Prostate gland (tissue), 2 donors: ENCODE results near the gene DTYMK. TPM values are rescaled to one million over a fixed set of nuclear protein-coding genes. Genes with fewer than 3 reads are reported as not detected.

Source experiments
- DNase-seq: peaks from one replicate; pipeline ENCODE4 v3.0.0-alpha.2; 2019; ENCODE audit warnings: low spot score
- H3K27ac ChIP-seq, 2 donors: fragments of 200-600 bp; sonication (generic); 2 replicates each; pipeline ENCODE4 v1.5.1; 2017 to 2019
- H3K27me3 ChIP-seq: fragments of 200-600 bp; sonication (generic); replicated peaks from 2 replicates; pipeline ENCODE4 v1.5.1; 2019; ENCODE audit not compliant: insufficient read depth
- H3K36me3 ChIP-seq, 2 donors: fragments of 200-600 bp; sonication (generic); 1 replicate in 1 of 2; 2 replicates in 1 of 2; pipeline versions ENCODE4 v1.5.1 to v1.8.1; 2017 to 2019
- H3K4me1 ChIP-seq: fragments of 200-600 bp; sonication (generic); replicated peaks from 2 replicates; pipeline ENCODE4 v1.5.1; 2019
- H3K4me3 ChIP-seq, 2 donors: fragments of 200-600 bp; sonication (generic); 2 replicates each; pipeline ENCODE4 v1.5.1; 2017 to 2019
- H3K9me3 ChIP-seq: fragments of 200-600 bp; sonication (generic); 2 replicates; pipeline ENCODE4 v1.5.1; 2017
- POLR2A ChIP-seq: fragments of 450-650 bp; IDR thresholded peaks from one replicate; pipeline ENCODE4 v1.6.1; 2016; ENCODE audit warnings: antibody characterized with exemption, mild to moderate bottlenecking
- POLR2AphosphoS5 ChIP-seq: sonication (generic); formaldehyde crosslinking; IDR thresholded peaks from one replicate; pipeline ENCODE4 v1.6.1; 2017; ENCODE audit warnings: antibody characterized with exemption
- WGBS: methylation state at CpG from one replicate; pipeline ENCODE4 v1.1.5; 2018; 5-methylcytosine and 5-hydroxymethylcytosine counted together
- intact Hi-C: fragments of 100-400 bp; cut with DNase I; formaldehyde crosslinking; loops from one replicate; pipeline ENCODE4 v1.14.2; 2022
- total RNA-seq, 2 donors: library from RNA; depleted of rRNA; stranded (reverse); fragments of >200 nt; gene quantifications; one replicate each; pipeline ENCODE4 v1.1.0, GENCODE V29; 2016
- TF ChIP-seq, protein P1 (sequence below), 4 experiments: fragments of 200-600 bp in 2 of 4; fragments of 450-650 bp in 2 of 4; sonication (generic) in 2 of 4; IDR thresholded peaks; 1 replicate in 3 of 4; 2 replicates in 1 of 4; pipeline ENCODE4 v1.5.1; 2016 to 2019; ENCODE audit warnings: antibody characterized with exemption in 4 of 4, mild to moderate bottlenecking in 2 of 4, moderate library complexity in 2 of 4

DTYMK gene
- total RNA-seq, 2 donors from 2014 or later, result 26.0 to 35.8 TPM

GRCh38 chr2:241632478-241633325, 53.9 kb downstream of the DTYMK start:
- TF ChIP-seq, protein P1, sequence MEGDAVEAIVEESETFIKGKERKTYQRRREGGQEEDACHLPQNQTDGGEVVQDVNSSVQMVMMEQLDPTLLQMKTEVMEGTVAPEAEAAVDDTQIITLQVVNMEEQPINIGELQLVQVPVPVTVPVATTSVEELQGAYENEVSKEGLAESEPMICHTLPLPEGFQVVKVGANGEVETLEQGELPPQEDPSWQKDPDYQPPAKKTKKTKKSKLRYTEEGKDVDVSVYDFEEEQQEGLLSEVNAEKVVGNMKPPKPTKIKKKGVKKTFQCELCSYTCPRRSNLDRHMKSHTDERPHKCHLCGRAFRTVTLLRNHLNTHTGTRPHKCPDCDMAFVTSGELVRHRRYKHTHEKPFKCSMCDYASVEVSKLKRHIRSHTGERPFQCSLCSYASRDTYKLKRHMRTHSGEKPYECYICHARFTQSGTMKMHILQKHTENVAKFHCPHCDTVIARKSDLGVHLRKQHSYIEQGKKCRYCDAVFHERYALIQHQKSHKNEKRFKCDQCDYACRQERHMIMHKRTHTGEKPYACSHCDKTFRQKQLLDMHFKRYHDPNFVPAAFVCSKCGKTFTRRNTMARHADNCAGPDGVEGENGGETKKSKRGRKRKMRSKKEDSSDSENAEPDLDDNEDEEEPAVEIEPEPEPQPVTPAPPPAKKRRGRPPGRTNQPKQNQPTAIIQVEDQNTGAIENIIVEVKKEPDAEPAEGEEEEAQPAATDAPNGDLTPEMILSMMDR (IDR thresholded peaks at IDR 0.05), result no peak
- TF ChIP-seq POLR2A, result no peak
- TF ChIP-seq POLR2AphosphoS5, result no peak
- DNase-seq, result no peak
- intact Hi-C loops, result loop anchor here (10.0 kb wide), 1 partner anchor 318 kb away; the partner anchor contains the start of genes HDLBP and SEPTIN2
- Histone ChIP-seq H3K36me3 (peaks cover 10 to 12% of the 10 kb centered on the region in 2 donors), H3K9me3 (no peaks in the 10 kb centered on the region), H3K27ac (no peak overlapping the region), H3K4me3 (no peak overlapping the region), H3K4me1 (peaks cover 9% of the 10 kb centered on the region), H3K27me3 (no peaks in the 10 kb centered on the region)
- 95% methylated on average over 34 of the region's 39 CpGs for WGBS

DNA sequence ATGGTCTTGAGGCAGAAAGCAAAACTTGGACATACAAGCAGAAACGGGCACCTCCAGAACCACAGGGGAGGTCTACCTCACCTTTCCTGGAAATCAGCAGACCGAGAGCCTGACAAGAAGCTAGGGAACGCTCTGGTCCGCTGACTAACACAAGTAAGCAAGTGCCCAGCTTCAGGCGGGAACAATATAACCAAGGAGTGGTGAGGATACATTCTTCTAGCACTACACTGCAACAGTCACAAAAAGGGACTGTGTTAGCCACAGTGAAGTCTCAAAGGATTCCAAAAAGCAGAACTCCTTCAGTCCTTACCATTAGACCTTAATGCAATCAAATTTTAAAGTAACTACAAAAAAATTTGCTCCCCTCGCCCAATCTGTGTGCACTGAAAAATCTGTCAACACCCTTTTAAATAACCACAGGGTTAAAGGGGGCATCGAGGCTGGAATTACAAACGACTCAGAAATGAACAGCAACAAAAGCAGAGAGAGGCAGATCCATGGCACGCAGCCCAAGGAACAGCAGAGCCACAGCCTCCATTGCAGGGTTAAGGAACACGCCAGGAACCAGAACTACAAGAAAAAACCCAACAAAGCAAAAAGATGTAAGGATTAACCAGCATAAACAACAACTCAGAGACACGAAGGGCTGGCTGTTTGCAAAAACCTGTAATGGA, 56.7 kb downstream of the DTYMK start:
- Histone ChIP-seq H3K9me3 (no peaks in the 10 kb centered on the region), H3K4me1 (no peaks in the 10 kb centered on the region), H3K4me3 (no peak overlapping the region), H3K27ac (no peak overlapping the region), H3K36me3 (peaks cover 10 to 12% of the 10 kb centered on the region in 2 donors), H3K27me3 (no peaks in the 10 kb centered on the region)
- DNase-seq, result no peak
- 62% methylated on average over 11 of the region's 11 CpGs for WGBS
- intact Hi-C loops, result loop anchor here (10.0 kb wide), 1 partner anchor 315 kb away; the partner anchor contains the start of genes HDLBP and SEPTIN2
- TF ChIP-seq, protein P1 (IDR thresholded peaks at IDR 0.05), result no peak
- TF ChIP-seq POLR2AphosphoS5, result no peak
- TF ChIP-seq POLR2A, result no peak

DNA sequence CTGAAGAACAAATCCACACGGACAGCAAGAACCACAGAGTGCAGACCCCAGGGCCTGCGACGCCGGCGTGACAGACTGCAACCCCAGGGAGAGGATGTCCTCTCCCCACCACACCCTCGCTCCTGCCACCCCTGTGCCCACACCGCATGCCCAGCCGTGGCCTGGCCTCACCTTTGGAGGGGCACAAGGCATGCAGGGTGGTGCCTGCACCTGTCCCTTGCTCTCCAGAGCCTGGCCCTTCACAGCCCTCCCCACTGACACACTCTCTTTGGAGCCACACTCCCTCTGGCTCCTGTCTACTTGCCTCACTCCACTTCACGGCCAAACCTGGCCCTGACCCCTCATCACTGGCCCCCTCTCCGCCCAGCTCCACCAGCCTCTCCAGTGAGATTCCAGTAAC, 58.9 kb downstream of the DTYMK start:
- intact Hi-C loops, result no loop called here
- Histone ChIP-seq H3K9me3 (no peaks in the 10 kb centered on the region), H3K27ac (no peak overlapping the region), H3K27me3 (no peaks in the 10 kb centered on the region), H3K4me3 (no peak overlapping the region), H3K36me3 (peaks cover 2% of the 10 kb centered on the region in 2 donors), H3K4me1 (no peaks in the 10 kb centered on the region)
- DNase-seq, result no peak
- WGBS, result 92% methylated on average over 10 of the region's 10 CpGs
- no peak for TF ChIP-seq POLR2A
- no peak for TF ChIP-seq POLR2AphosphoS5
- TF ChIP-seq, protein P1 (IDR thresholded peaks at IDR 0.05), result no peak

Other genes starting within 250 kb of the DTYMK start
- 100 to 1,000 TPM; 169 to 235 TPM for gene STK25, start 178.2 kb downstream of the DTYMK start, total RNA-seq
- 10 to 100 TPM; 58.3 to 91.6 TPM for gene BOK, start 128.1 kb downstream of the DTYMK start, total RNA-seq
- gene THAP4, start 49.7 kb downstream of the DTYMK start, total RNA-seq, result 10 to 100 TPM; 60.8 to 92.9 TPM
- gene ATG4B, start 49.1 kb downstream of the DTYMK start, total RNA-seq, result 100 to 1,000 TPM in 1 of 2 donors, 10 to 100 TPM in 1; 63.9 to 162 TPM
- 10 to 100 TPM; 65.6 to 84.8 TPM for gene ING5, start 15.2 kb upstream of the DTYMK start, total RNA-seq
- gene D2HGDH, start 47.8 kb upstream of the DTYMK start, total RNA-seq, result 10 to 100 TPM; 38.7 to 55.3 TPM
- 1 to 10 TPM in 1 of 2 donors, not detected in 1; 2.4 TPM for gene GAL3ST2, start 90.0 kb upstream of the DTYMK start, total RNA-seq
- gene NEU4, start 122.4 kb upstream of the DTYMK start, total RNA-seq, result under 1 TPM in 1 of 2 donors, not detected in 1; 0.62 TPM
- under 1 TPM; 0.27 to 0.80 TPM for gene PDCD1, start 172.1 kb upstream of the DTYMK start, total RNA-seq
- under 1 TPM; 0.14 to 0.28 TPM for gene RTP5, start 182.9 kb upstream of the DTYMK start, total RNA-seq